Activated CD4-positive, alpha-beta T cell treated with anti-CD3 and anti-CD28 coated beads, Interleukin-2, amount 10 ng/mL, durations not matched to agents 24 days and 14 days (primary cell): ENCODE results near the gene OTOGL. TPM values are rescaled to one million over a fixed set of nuclear protein-coding genes. Genes with fewer than 3 reads are reported as not detected.
A peak's percentile ranks its signal among the peaks of the same experiment; 100 is the strongest.
"Not testable (repeated sequence)": the region's sequence is repeated elsewhere in the genome, so short reads cannot be mapped to it uniquely, and the experiment has no call there.

Source experiments
- DNase-seq: peaks from one replicate; pipeline ENCODE4 v3.0.0; 2022
- H3K27ac Mint-ChIP-seq: one replicate; pipeline ENCODE4 v1.8.0; 2022; ENCODE audit warnings: mild to moderate bottlenecking, mixed read lengths
- H3K27me3 Mint-ChIP-seq: one replicate; pipeline ENCODE4 v1.8.0; 2022; ENCODE audit warnings: mixed read lengths
- H3K36me3 Mint-ChIP-seq: one replicate; pipeline ENCODE4 v1.8.0; 2022; ENCODE audit warnings: low read depth, mild to moderate bottlenecking, mixed read lengths
- H3K4me1 Mint-ChIP-seq: one replicate; pipeline ENCODE4 v1.8.0; 2021; ENCODE audit warnings: mixed read lengths
- H3K4me3 Mint-ChIP-seq: one replicate; pipeline ENCODE4 v1.8.0; 2022; ENCODE audit warnings: mild to moderate bottlenecking, moderate library complexity, mixed read lengths
- H3K9me3 Mint-ChIP-seq: one replicate; pipeline ENCODE4 v1.8.0; 2021; ENCODE audit warnings: mixed read lengths
- intact Hi-C: fragments of 100-400 bp; cut with micrococcal nuclease; formaldehyde crosslinking; loops from one replicate; pipeline ENCODE4 v1.15.1; 2023
- total RNA-seq: library from RNA; stranded (reverse); gene quantifications from 2 replicates; pipeline ENCODE4 v1.2.3, GENCODE V29; 2022

OTOGL gene
- total RNA-seq, 1 donor from 2014 or later, result not detected

DNA sequence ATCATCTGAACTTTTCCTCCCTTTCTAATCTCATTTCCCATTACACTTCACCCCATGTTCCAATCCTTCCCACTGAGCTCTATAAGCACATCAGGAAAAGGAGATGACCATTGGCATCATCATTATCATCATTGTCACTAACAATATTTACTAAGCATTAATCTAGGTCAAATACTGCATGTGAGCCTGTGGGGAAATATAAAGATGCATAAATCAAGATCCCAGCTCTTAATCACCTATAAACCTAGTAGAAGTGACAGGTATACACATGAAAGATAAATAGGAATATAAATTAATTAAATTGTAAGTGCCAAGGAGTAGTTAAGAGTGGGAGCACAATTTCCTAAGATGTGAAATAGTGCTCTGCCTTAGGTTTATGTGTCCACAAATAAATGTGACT is 100.6 kb downstream of the OTOGL start:
- no peak for DNase-seq
- Mint-ChIP-seq H3K27ac (no peak overlapping the region), H3K36me3 (no peaks in the 10 kb centered on the region), H3K4me1 (no peaks in the 10 kb centered on the region), H3K4me3 (no peak overlapping the region), H3K9me3 (no peaks in the 10 kb centered on the region), H3K27me3 (peaks cover 7% of the 10 kb centered on the region)
- intact Hi-C loops, result no loop called here

- no peak for DNase-seq
- no peak overlapping the region for H3K27ac Mint-ChIP-seq
- H3K4me1 Mint-ChIP-seq, result no peaks in the 10 kb centered on the region
- no peaks in the 10 kb centered on the region for H3K9me3 Mint-ChIP-seq
- H3K4me3 Mint-ChIP-seq, result no peak overlapping the region
- no peaks in the 10 kb centered on the region for H3K36me3 Mint-ChIP-seq
- H3K27me3 Mint-ChIP-seq, result peaks cover 7% of the 10 kb centered on the region
- intact Hi-C loops, result no loop called here
Measured at GRCh38 chr12:80200414-80200813, 101.1 kb downstream of the OTOGL start.

GRCh38 chr12:80201908-80202307 is 102.6 kb downstream of the OTOGL start:
- Mint-ChIP-seq H3K9me3 (no peaks in the 10 kb centered on the region), H3K27me3 (peaks cover 5% of the 10 kb centered on the region), H3K4me1 (no peaks in the 10 kb centered on the region), H3K27ac (no peak overlapping the region), H3K4me3 (no peak overlapping the region), H3K36me3 (no peaks in the 10 kb centered on the region)
- DNase-seq, result no peak
- intact Hi-C loops, result no loop called here

DNA sequence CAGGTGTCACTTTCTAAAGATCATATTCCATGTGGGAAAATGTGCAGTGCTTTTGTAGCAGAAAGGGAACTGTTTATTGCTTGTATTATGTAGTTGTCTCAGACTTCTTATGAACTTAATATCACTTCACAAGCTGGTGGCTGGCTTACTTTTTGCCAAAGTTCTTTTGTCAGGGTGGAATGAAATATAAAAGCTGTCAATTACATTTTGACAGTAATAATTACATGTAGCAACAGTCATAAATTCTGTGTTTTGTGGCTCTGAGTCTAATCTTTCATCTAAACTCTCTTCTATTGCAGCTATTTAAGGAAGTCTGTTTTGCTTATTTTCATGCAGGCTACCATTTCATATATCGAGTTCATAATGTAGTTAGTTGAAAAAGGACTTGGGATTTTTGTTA is 106.6 kb downstream of the OTOGL start:
- no peak for DNase-seq
- intact Hi-C loops, result no loop called here
- Mint-ChIP-seq H3K36me3 (no peaks in the 10 kb centered on the region), H3K9me3 (no peaks in the 10 kb centered on the region), H3K27me3 (peaks cover 3% of the 10 kb centered on the region), H3K4me3 (no peak overlapping the region), H3K27ac (no peak overlapping the region), H3K4me1 (no peaks in the 10 kb centered on the region)

- H3K4me3 Mint-ChIP-seq, result no peak overlapping the region
- H3K4me1 Mint-ChIP-seq, result no peaks in the 10 kb centered on the region
- no peak for DNase-seq
- H3K27ac Mint-ChIP-seq, result no peak overlapping the region
- intact Hi-C loops, result no loop called here
- H3K36me3 Mint-ChIP-seq, result no peaks in the 10 kb centered on the region
- H3K27me3 Mint-ChIP-seq, result peaks cover 5% of the 10 kb centered on the region
- H3K9me3 Mint-ChIP-seq, result no peaks in the 10 kb centered on the region
Measured at GRCh38 chr12:80208071-80208470, 108.7 kb downstream of the OTOGL start.

- intact Hi-C loops, result no loop called here
- peaks cover 4% of the 10 kb centered on the region for H3K27me3 Mint-ChIP-seq
- no peak for DNase-seq
- H3K4me1 Mint-ChIP-seq, result no peaks in the 10 kb centered on the region
- no peaks in the 10 kb centered on the region for H3K9me3 Mint-ChIP-seq
- no peak overlapping the region for H3K27ac Mint-ChIP-seq
- no peak overlapping the region for H3K4me3 Mint-ChIP-seq
- no peaks in the 10 kb centered on the region for H3K36me3 Mint-ChIP-seq
Measured at GRCh38 chr12:80211671-80212070, 112.3 kb downstream of the OTOGL start.

DNA sequence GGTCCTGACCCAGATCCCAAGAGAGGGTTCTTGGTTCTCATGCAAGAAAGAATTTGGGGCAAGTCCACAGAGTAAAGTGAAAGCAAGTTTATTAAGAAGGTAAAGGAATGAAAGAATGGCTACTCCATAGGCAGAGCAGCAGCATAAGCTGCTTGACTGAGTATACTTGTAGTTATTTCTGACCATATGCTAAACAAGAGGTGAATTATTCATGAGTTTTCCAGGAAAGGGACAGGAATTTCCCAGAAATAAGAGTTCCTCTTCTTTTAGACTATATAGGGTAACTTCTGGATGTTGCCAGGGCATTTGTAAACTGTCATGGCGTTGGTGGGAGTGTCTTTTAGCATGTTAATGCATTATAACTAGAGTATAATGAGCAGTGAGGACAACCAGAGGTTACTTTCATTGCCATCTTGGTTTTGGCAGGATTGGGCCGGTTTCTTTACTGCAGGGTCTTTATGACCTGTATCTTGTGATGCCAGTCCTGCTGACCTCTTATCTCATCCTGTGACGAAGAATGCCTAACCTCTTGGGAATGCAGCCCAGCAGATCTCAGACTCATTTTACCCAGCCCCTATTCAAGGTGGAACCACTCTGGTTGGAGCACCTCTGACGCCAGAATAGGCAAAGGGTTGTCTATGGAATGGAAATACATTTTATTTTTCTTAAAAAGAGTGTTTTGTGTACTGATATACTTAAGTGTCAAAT is 113.8 kb downstream of the OTOGL start:
- Mint-ChIP-seq H3K4me1 (no peaks in the 10 kb centered on the region), H3K27ac (no peak overlapping the region), H3K27me3 (peaks cover 4% of the 10 kb centered on the region), H3K36me3 (no peaks in the 10 kb centered on the region), H3K4me3 (no peak overlapping the region), H3K9me3 (no peaks in the 10 kb centered on the region)
- no peak for DNase-seq
- intact Hi-C loops, result no loop called here

- Mint-ChIP-seq H3K4me3 (no peak overlapping the region), H3K27ac (no peak overlapping the region), H3K36me3 (no peaks in the 10 kb centered on the region), H3K9me3 (no peaks in the 10 kb centered on the region), H3K27me3 (peaks cover 2% of the 10 kb centered on the region), H3K4me1 (no peaks in the 10 kb centered on the region)
- peak; percentile 10 for DNase-seq
- intact Hi-C loops, result no loop called here
Measured at GRCh38 chr12:80213871-80214270, 114.5 kb downstream of the OTOGL start.

DNA sequence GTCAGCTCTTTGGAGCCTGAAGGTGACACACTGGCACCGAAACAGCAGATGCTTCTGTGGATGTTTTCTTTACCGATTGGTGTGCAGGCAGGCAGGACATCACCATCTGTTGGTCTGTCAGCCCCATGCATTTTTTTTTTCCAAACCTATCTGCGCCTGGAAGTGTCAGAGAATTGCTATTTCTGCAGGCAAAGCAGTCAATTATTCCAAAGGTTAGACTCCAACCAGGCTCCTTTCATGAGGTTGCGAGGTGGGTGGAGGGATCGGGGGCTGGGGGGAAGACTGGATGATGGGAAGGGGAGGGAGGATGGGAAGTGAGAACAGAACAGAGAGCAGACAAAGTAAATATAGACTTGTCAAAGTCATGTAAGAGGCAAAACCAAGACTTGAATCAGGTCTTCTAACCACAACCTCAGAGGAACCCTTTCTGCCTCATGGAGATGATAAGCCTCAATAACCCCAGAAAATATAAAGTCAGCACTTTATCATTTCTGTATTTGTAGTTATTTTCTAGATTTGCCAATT is 117.7 kb downstream of the OTOGL start:
- no peaks in the 10 kb centered on the region for H3K9me3 Mint-ChIP-seq
- intact Hi-C loops, result no loop called here
- no peaks in the 10 kb centered on the region for H3K27me3 Mint-ChIP-seq
- no peak for DNase-seq
- no peak overlapping the region for H3K27ac Mint-ChIP-seq
- H3K4me1 Mint-ChIP-seq, result no peaks in the 10 kb centered on the region
- no peaks in the 10 kb centered on the region for H3K36me3 Mint-ChIP-seq
- H3K4me3 Mint-ChIP-seq, result no peak overlapping the region

GRCh38 chr12:80218925-80219324 is 119.6 kb downstream of the OTOGL start:
- DNase-seq, H3K9me3 Mint-ChIP-seq, H3K27me3 Mint-ChIP-seq, H3K4me3 Mint-ChIP-seq, H3K27ac Mint-ChIP-seq, intact Hi-C loops, H3K36me3 Mint-ChIP-seq, H3K4me1 Mint-ChIP-seq: not testable (repeated sequence)

DNA sequence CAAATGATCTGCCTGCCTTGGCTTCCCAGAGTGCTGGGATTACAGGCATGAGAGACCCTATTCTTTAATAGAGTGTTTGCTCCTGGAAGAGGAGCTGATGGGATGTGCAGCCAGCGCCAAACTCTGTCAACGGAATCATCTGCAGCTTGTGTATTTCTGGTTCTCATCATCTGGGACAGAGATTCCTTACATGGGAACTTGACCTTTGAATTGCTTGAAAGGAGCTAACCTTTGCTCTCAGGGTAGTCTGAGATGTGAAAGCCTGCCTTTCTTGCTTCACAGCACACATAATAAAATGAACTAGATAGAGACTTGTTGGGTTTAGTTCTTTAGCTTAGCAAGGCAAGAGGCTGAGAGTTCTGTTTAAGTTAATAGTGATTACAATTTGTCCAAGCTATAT is 120.0 kb downstream of the OTOGL start:
- H3K27ac Mint-ChIP-seq, result no peak overlapping the region
- H3K4me3 Mint-ChIP-seq, result no peak overlapping the region
- DNase-seq, result no peak
- H3K36me3 Mint-ChIP-seq, result no peaks in the 10 kb centered on the region
- no peaks in the 10 kb centered on the region for H3K4me1 Mint-ChIP-seq
- H3K9me3 Mint-ChIP-seq, result no peaks in the 10 kb centered on the region
- H3K27me3 Mint-ChIP-seq, result peaks cover 2% of the 10 kb centered on the region
- intact Hi-C loops, result no loop called here

- Mint-ChIP-seq H3K9me3 (no peaks in the 10 kb centered on the region), H3K4me3 (no peak overlapping the region), H3K4me1 (no peaks in the 10 kb centered on the region), H3K36me3 (no peaks in the 10 kb centered on the region), H3K27me3 (peaks cover 2% of the 10 kb centered on the region), H3K27ac (no peak overlapping the region)
- no peak for DNase-seq
- intact Hi-C loops, result no loop called here
Measured at GRCh38 chr12:80222261-80222660, 122.9 kb downstream of the OTOGL start.

- Mint-ChIP-seq H3K9me3 (no peaks in the 10 kb centered on the region), H3K4me3 (no peak overlapping the region), H3K27me3 (peaks cover 2% of the 10 kb centered on the region), H3K4me1 (no peaks in the 10 kb centered on the region), H3K36me3 (no peaks in the 10 kb centered on the region), H3K27ac (no peak overlapping the region)
- intact Hi-C loops, result no loop called here
- DNase-seq, result no peak
Measured at GRCh38 chr12:80226576-80226975, 127.2 kb downstream of the OTOGL start.

DNA sequence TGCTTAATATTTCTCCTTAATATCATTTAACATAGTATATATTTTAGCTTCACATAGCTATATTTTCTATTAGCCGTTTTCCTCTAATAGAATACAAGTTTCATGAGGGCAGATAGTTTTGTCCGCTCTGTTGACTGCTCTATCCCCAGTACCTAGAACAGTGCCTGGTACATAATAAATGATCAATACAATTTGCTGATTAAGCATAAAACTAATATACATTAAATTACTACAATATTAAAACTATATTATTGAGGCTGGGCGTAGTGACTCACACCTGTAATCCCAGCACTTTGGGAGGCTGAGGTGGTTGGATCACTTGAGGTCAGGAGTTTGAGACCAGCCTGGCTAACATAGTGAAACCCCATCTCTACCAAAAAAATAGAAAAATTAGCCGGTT is 128.6 kb downstream of the OTOGL start:
- H3K27me3 Mint-ChIP-seq, H3K27ac Mint-ChIP-seq, intact Hi-C loops: not testable (repeated sequence)

GRCh38 chr12:80230068-80230467 is 130.7 kb downstream of the OTOGL start:
- H3K9me3 Mint-ChIP-seq, result no peaks in the 10 kb centered on the region
- intact Hi-C loops, result no loop called here

More for the DNA sequence above, 128.6 kb downstream of the OTOGL start:
- not testable (repeated sequence) for H3K4me1 Mint-ChIP-seq, H3K9me3 Mint-ChIP-seq, H3K36me3 Mint-ChIP-seq, DNase-seq, H3K4me3 Mint-ChIP-seq

More at GRCh38 chr12:80230068-80230467, 130.7 kb downstream of the OTOGL start:
- no peak for DNase-seq
- no peak overlapping the region for H3K27ac Mint-ChIP-seq
- H3K4me1 Mint-ChIP-seq, result no peaks in the 10 kb centered on the region
- H3K4me3 Mint-ChIP-seq, result no peak overlapping the region
- no peaks in the 10 kb centered on the region for H3K27me3 Mint-ChIP-seq
- no peaks in the 10 kb centered on the region for H3K36me3 Mint-ChIP-seq
